ENCODE measurements around the gene ANKRD33B.

DNA sequence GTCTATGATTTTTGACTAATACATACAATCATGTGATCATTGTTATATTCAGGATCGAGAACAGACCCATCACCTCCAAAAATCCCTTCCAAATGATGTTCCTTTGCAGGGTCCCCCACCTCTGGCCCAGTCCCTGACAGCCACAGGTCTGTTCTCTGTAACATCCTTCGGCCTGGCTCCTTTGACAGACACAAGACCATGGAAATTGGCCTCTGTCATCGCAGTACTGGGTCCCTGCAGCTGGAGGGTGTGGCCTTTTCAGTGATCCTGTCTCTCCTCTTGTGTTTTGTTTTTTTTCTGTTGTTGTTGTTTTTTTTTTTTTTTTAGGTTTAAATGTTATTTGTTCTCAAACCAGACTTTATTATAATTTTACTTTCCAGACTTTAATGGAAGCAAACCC is 27.4 kb upstream of the ANKRD33B start:
- TF ChIP-seq, protein P1, sequence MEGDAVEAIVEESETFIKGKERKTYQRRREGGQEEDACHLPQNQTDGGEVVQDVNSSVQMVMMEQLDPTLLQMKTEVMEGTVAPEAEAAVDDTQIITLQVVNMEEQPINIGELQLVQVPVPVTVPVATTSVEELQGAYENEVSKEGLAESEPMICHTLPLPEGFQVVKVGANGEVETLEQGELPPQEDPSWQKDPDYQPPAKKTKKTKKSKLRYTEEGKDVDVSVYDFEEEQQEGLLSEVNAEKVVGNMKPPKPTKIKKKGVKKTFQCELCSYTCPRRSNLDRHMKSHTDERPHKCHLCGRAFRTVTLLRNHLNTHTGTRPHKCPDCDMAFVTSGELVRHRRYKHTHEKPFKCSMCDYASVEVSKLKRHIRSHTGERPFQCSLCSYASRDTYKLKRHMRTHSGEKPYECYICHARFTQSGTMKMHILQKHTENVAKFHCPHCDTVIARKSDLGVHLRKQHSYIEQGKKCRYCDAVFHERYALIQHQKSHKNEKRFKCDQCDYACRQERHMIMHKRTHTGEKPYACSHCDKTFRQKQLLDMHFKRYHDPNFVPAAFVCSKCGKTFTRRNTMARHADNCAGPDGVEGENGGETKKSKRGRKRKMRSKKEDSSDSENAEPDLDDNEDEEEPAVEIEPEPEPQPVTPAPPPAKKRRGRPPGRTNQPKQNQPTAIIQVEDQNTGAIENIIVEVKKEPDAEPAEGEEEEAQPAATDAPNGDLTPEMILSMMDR (IDR thresholded peaks at IDR 0.05): no peak
- TF ChIP-seq EP300 (IDR thresholded peaks at IDR 0.05) (no peak), POLR2A (IDR thresholded peaks at IDR 0.05) (no peak)

Measured in tibial nerve (tissue), 4 donors.